ENCODE results near the gene ERI3.

Gene ERI3

DNA sequence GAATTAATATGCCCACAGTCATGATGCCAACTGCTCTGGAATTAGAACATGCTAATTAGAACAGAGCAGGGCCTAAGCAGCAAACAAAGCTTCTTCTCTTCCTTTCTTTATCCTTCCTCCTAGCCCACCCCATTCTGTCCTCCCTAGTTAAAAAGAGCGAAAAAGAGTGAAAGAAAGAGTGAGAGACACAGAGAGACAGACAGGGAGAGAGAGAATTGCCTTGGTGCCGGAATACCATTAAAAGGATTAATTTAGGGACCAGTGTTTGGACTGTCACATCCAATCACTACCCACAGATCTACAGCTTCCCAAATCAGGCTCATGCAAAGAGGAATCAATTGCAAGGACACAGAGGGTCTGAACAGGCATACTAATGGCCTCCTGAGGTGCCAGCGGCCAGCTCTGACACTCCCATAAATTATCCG is 7.0 kb downstream of the ERI3 start:
- no peak for DNase-seq

DNA sequence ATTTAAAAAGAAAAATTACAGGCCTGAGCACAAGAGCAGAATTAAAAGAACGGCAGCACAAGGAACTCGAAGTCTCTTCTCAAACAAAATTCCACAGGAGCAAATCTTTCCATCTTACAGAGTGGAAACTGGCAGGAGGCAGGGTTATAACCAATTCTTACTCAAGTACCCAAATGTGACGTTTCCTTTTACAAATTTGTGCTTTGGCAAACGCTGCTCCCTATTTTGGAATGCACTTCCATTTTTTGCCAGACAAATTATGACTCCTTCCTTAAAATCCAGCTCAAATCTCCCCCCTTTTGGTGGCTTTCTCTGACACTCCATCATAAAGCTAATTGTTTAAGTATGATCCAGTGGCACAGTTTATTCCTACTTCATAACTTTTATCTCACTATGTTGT is 7.8 kb downstream of the ERI3 start:
- DNase-seq: no peak

DNA sequence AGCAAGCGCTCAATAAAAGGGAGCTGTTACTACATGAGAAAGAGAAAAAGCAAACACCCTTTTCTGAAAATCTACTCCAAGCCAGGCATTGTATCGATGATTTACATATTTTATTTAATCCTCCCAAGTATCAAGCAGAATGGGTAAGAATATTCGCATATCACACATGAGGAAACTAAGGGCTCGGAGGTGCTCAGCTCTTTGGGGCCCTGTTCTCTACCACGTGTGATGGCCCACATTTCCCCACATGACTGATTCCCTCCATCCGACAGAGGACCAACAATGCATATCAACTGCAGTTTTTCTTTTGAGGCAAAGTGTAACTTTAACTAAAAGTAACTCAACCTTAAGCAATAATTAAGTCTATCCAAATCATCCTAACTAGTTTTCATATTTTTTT is 8.2 kb downstream of the ERI3 start:
- DNase-seq: no peak

DNA sequence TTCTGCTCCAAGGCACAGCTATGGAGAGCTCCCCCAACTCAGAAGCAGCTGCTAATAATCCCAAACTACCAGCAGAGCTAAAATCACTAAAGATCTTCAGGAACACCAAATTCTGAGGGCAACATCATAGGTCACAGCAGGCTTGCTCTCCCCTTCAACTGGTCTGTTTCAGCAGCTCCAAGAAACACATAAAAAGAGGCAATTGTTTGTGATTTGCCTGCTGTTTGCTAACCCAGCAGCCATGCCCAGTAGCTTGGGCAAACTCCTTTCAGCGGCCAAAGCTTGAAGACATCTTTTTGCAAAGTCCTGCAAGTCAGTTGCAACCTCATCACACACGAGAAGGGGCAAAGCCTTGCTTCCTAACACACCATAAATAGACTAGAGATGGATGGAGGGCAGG is 8.9 kb downstream of the ERI3 start:
- no peak for DNase-seq

DNA sequence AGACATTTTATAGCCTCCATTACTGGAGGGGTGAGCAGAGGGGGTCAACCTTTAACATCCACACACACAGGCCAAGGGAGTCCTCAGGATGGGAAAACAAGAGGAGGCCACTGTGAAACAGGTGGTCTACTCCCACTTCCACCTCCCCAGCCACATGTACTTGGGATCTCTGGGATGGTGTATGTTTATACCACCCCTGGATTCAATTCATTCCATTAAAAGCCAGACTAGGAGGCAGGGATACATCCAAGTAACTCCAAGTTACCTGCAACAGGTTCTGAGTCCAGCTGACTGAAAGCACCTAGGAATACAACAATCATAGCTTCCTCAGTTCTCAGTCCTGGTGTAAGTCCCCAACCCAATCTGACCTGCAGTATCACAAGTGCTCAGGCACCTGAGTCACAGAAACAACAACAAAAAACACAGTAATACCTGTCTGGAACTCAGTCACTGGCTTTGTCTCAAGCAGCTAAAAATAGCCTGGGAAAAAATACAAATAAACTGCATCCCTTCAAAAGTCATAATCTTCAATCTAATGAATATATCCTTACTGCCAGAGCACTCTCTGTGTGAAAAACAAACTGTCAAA is 9.8 kb downstream of the ERI3 start:
- no peak for DNase-seq

DNA sequence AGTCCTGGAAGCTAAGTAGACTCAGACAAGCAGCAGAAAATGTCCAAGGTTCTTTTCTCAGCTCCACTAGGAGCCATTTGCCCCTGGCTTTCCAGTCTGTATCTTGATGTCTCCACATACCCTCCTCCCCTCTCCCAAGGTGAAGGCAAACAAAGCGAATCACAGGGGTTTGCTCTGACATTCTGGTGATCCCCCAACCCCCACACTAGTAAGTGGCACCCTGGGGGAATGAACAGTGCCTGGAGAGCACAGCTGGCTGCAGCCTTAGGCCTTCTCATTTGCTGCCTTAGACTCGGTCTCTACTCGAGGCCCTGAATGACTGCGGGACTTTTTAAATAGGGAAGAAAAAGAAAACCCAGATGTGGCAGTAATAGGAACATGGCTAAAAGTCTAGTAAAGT is 15.3 kb downstream of the ERI3 start:
- DNase-seq: no peak

DNA sequence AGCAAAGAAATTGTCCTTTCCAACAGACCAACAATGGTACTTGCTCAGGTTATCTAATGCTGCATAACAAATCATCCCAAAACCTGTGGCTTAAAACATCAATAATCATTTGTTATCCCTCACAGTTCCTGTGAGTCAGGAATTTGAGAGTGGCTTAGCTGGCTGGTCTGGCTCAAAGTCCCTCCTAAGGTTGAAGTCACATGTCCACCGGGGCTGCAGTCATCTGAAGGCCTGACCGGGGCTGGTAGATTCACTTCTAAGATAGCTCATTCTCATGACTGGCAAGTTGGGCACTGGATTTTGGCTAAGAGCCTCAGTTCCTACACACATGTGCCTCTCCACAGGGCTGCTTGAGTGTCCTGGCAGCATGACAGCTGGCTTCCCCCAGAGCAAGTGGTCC is 16.9 kb downstream of the ERI3 start:
- DNase-seq: no peak

DNA sequence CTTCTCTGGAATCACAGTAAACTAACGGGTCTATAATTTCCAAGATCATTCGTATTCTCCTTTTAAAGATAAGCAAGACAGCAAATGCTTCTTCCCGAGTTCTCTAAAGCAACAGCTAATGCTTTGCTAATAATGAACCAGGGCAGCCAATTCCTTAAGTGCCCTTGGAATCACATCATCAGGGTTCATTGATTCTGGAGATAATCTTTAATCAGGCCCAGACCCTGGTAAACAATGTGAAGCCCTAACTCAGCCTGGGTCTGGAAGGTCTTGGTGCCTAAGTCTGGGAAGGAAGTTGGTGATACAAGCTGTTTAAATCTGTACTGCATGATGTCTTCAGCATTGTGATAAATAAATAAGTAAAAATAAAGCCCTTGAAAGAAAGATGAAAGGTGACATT is 18.4 kb downstream of the ERI3 start:
- DNase-seq: no peak

DNA sequence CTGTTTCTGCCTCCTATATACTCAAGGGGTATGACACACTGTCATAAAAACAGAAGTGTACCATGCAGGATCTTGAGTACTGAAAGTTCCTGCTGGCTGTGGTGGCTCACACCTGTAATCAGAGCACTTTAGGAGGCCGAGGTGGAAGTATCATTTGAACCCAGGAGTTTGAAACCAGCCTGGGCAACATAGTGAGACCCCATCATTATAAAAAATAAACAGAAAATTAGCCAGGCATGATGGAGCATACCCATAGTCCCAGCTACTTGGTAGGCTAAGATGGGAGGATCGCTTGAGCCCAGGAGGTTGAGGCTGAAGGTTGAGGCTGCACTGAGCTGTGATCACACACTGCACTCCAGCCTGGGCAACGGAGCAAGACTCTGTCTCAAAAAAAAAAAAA is 20.1 kb downstream of the ERI3 start:
- no peak for DNase-seq

DNA sequence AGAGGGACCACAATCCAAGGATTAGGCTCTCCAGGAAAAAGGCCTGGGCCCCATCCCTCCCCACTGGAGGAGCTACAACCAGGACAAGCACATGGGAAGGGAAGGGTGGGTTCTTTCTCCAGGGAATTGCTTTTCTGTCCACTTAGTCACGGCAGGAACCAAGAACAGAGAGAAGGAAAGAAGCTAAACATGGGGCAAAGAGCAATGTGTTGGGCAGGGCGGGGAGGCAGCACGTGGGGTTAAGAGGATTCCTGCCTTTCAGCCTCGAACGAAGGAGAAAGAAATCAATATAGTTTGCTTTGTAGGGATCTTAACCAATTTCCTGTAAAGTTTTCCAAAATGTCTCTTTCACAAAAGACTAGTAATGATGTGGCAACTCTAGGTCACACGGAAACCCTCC is 21.7 kb downstream of the ERI3 start:
- no peak for DNase-seq

DNA sequence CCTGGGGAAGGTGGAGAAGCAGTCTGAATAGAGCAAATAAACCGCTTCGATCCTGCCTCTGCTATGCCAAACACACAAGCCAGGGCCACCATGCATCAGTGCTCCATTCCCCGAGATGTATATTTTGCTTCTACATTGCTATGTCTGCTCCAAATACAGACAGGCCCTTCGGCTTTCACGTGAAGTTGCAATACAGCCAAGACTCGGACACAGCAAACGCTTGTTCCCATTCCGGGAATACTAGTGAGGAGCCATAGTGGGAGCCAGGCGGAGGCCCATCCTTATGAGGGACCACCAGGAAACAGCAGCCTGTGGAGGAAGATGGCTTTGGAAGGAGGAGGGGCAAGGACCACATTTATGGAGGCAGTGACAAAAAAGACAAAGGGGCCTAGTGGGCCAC is 22.6 kb downstream of the ERI3 start:
- no peak for DNase-seq

DNA sequence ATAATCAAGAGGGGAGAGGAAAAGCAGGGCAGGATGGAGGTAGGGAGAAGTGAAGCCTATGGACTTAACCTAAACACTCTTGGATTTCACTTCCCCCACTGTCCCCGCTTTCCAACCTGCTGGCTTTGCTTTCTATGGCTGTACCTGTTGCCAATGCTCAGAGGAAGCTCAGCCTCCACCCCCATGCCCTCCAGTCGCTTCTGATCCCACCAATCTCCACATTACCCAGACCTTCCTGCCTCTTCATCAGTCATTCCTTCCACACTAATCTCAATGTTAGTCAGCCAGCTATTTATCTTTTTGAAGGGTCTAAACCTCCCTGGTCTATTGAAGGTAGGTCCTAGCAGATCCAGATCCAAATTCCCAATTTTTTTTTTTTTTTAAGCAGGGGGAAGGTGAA is 24.1 kb downstream of the ERI3 start:
- no peak for DNase-seq

DNA sequence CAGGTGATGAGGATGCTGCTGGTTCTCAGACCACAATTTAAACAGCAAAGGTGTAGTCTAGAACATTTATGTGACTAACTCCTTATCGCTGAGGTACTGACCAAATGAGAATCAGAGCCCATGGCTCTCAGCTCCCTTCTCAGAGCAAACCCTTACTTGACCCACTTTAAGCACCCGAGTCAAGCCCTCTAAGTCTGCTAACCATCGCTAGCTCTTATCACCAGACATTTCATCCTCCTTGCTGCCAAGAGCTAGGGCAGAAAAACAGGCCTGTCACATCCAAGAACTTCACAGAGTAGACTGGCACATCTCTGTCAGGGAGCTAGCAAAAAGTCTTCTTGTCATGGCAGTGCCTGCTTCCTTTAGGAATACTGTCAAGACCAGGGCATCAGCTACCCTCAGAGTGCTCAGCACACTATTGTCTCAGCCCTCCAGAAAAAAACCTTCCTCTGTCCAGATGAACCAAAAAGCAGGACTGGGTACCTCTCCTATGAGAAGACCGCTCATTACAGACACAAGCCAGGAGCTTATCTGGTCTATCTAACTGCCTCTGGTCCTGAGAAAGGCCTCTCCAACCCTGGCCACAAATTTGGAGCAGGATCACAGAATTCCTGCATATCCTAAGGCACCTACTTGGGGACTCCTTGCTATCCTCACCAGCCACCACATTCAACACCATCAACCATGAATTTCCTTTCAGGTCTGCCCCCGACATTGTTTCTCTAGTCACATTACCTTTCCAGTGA is 26.2 kb downstream of the ERI3 start:
- DNase-seq: no peak

DNA sequence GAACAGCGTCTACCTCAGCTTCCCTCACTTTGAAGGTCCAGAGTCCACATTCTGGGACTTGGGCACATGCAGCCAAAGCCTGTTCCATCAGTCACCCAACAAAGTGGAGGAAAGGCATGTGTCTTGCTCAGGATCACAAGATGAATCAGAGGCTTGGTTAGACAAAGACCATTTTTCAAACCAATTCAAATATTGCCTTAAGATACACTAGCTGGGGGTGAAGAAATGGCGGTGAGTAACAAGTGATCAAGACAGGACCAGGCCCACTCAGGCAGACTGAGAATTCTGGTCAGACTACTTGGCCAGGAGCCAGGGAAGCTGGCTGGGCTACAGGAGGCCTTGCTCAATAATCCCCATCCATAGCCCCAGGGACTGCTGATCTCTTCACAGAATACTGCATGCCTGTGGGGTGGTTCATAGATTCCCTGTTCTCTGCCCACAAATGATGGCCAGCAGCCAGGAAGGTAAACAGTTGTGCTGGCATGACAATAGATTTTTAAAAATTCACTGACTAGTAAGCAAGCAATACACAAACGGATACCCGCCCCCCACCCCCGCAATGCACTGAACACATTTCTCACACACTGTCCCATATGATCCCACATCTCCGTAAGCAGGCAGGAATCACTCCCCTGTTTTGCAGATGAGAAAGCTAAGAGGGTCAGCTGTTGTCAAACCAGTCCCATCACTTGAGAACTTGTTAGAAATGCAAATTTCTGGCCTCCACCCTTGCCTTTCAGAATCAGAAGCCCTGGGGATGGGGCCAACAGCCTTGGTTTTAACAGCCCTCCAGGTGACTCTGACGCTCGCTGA is 27.2 kb downstream of the ERI3 start:
- peak; percentile 90 for DNase-seq

DNA sequence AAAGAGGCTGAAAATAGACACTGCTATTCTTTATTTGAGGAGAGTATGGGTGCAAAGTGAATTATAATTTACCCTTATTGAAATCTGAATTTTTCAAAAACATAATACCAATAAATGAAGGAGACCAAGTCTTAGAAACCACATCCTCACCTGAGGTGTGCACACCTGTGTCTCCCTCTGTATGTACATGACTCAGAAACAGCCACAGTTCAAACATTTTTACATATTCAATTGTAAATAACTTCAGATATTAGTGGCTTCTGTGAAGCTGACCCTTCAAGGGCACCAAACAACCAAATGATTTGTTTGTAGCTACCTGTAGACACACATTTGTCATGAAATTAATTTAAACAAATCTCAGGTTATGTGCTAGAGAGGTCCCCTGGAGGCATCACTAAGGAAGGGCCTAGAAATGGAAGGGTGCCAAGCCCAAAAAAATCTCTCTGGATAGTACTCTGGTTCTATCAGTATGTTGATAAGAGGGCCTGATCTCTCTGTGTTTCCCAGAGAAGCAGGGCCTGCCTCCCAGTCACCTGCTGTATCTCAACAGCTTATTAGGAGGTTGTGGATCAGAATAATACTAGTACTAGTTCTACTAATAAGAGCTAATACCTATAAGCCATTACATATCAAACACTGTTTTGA is 28.1 kb downstream of the ERI3 start:
- no peak for DNase-seq

DNA sequence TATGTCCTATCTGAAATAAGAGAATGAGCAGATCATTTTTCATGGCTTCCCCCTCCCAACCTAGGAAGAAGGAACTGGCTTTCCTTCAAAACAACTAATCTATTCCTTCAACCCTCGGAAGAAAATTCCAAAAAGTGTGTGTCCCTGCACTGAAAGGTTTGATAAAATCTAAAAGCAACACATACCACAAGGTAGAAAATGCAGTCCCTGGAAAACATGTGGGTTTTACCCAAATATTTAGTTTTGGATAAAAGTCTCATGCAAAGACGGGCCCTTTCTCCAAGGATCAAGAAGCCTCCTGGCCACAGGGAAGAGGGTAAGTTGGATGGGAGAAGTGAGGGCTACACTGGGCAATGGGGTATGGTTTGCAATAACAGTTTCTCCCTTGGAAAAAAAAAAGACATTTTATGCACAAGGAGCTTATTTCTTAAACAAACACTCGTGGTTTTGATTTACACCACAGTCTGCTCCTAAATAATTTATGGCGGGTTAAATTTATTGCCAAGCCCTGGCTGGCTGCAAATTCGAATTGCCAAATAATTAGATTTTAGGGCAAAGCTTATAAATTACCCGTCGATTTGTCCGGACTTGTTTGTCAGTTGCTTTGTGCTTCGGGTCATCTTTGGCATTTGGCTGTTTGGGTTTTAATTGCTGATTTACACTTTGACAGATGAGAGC is 28.9 kb downstream of the ERI3 start:
- DNase-seq: no peak

DNA sequence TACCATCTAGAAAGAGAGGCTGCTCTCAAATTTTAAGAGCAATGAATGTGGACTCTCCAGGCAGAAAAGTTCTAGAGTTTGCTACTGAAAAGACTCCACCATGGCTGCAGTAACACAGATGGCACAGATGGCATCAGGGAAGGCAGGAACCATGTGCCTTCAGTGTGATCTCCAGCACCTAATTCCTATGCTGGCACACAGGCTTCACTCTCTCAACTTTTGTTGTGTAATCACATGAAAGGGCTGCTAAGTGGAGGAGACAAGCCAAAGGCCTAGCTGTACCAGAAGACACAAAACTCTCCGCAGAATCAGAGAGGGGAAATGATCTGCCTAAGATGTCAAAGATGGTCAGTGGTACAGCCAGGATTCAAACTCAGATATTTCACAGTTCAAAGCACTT is 31.1 kb downstream of the ERI3 start:
- DNase-seq: no peak

DNA sequence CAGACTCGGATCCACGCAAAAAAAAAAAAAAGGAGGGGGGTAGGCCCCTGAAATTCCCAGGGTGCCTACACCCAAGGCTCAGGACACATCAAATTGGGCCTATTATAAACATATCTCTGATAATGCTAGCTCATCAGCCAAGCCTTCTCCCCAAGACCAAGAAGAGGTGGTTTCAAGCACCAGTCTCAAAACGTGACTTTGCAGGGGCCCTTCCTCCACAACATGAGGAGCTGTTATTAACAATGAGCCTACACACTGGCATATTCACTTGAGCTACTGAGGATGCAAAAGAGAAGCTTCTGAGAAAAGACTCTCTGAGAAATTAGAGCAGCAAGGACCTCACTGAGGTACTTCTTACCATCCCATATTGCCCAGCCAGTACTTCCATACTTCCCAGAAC is 32.7 kb downstream of the ERI3 start:
- no peak for DNase-seq

DNA sequence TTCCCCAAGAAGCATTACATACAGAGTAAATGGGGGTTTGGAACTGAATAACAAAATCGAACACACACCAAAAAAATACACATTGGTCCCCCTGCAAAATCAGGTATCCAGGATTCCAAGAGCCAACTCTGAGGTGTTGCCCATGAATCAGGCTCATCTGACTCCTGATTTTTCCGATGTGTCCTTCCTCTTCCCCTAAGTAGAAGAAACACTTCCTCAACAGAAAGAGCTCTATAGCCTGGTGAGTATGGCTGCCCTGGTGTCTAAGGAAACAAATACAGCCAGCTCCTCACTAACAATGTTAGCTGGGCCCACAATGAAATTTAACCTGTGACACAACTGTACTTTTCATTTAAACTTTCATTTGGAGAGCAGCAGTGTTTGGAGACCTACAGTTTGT is 33.6 kb downstream of the ERI3 start:
- no peak for DNase-seq

DNA sequence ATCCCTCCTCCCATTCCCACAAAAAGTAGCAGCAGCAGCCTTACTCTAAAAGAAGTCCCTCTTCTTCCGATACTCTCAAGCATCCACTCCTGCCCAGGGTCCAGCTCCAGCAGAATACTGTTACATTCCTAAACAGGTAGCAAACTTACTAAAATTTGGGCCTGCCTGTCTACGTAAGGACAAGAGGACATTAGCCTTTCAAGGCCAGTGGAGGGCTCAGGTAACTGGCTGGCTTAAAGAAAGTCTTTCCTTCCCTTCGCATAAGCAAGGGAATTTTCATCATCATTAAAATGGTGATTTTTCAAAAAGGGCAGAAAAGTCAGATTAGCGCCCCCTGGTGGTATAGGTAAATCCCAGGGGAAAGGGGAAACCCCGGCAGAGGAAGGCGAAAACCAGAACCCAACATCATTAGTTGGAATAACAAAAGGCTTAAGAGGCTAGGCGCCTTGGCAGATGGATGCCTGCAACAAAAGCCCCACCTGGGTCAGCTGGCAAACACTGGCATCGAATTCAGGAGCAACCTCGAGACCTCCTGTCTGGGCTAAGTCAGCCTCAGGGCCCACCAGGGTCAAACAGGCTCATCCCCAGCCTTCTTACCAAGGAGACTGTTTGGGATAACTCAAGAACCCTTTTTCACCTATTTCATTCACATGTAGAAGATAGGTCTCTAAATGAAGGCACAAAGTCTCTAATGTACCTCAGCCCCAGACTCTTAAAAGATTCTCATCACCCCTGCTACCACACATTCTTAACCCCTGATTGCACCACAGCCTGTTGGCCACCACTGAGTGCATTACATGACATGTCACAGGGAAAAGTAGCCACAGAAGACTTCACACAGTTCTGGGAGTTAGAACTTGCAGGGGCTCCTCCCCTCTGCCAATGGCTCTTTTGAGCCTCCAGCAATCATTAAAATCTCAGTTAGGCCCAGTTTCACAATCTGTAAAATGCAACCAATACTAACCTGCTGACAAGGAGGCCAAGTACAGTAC is 36.7 kb downstream of the ERI3 start:
- peak; percentile 44 for DNase-seq

DNA sequence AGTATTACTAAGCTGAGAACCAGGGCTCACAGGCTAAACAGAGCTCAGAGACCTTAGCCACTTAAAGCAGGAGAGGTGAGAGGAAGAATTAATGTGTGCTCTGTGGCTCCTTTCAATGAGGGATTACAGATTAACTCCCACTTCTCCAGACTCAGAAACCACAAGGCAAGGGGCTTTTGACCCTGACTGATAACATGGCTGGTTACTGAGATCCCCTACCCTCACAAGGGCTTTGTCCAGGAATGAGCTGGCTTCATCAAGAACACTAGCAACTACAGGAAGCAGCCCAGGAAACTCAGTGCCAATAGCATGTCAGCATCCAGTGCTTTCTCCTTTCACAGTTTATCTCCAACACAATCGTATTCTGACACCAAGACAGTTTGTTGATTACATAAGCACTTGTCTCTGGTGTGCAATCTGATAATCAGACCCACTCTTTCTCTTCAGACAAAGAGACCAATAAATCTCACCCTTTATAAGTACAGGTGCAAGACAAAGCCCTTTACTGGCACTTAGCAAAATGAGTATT is 38.8 kb downstream of the ERI3 start:
- DNase-seq: peak; percentile 81

DNA sequence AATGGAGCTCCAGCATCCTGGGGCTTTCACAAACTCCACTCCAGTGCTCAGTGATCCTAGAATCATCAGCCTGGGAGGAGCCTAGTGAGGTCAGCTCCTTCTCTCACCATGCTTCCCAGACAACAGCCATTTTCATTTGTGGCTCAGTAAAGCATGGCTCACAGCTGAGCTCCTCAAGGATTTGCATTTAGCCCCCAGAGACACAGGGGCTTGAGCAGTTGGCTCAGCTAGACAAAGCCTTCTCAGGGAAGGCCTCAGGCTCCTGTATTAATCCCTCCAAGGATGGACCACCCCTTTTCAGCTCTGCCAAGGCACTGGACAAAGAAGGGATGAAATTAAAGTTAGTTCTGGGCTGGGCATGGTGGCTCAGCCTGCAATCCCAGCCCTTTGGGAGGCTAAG is 39.5 kb downstream of the ERI3 start:
- no peak for DNase-seq

Data from DMS153 (cell line).